GM19395 (cell line): ENCODE measurements around the gene STAG3.
A peak's percentile ranks its signal among the peaks of the same experiment; 100 is the strongest.
"Not testable (repeated sequence)": the region's sequence is repeated elsewhere in the genome, so short reads cannot be mapped to it uniquely, and the experiment has no call there.

Experiments
- ATAC-seq: cut with Tn5 transposase; IDR thresholded peaks from one replicate; pipeline ENCODE4 v1.9.1; 2021; ENCODE audit warnings: mild to moderate bottlenecking, moderate library complexity; ENCODE audit not compliant: unreplicated experiment

Gene STAG3

GRCh38 chr7:100177045-100178001 lies at the start of gene STAG3, which contains the start of gene GPC2:
STAG3 (plus strand) TSS chr7:100177918; CDS start chr7:100180557, 2,639 bp downstream.
GPC2 (minus strand) TSS chr7:100177381; CDS start chr7:100177199, 182 bp downstream.
- ATAC-seq, result peak; percentile 89

DNA sequence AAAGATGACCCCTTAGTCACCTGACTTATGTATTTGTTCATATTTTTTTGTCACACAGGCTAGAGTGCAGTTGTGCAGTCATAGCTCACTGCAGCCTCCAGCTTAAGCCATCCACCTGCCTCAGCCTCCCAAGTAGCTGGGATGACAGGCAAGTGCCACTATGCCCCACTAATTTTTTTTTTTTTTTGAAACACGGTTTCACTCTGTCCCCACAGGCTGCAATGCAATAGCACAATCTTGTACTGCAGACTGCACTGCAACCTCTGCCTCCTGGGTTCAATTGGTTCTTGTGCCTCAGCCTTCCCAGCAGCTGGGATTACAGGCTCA lies 49.1 kb upstream of the STAG3 start:
- no peak for ATAC-seq

DNA sequence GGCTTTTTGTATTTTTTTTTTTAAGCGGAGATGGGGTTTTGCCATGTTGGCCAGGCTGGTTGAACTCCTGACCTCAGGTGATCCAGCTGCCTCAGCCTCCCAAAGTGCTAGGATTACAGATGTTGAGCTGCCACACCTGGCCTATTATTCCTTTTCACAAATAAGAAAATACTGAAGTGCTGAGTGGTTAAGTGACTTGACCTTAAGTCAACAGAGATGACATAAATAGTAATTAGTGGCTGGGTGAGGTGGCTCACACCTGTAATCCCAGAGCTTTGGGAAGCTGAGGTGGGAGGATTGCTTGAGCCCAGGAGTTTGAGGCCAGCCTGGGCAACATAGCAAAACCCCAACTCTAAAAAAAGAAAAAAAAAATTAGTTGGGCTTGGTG lies 47.5 kb upstream of the STAG3 start:
- not testable (repeated sequence) for ATAC-seq

DNA sequence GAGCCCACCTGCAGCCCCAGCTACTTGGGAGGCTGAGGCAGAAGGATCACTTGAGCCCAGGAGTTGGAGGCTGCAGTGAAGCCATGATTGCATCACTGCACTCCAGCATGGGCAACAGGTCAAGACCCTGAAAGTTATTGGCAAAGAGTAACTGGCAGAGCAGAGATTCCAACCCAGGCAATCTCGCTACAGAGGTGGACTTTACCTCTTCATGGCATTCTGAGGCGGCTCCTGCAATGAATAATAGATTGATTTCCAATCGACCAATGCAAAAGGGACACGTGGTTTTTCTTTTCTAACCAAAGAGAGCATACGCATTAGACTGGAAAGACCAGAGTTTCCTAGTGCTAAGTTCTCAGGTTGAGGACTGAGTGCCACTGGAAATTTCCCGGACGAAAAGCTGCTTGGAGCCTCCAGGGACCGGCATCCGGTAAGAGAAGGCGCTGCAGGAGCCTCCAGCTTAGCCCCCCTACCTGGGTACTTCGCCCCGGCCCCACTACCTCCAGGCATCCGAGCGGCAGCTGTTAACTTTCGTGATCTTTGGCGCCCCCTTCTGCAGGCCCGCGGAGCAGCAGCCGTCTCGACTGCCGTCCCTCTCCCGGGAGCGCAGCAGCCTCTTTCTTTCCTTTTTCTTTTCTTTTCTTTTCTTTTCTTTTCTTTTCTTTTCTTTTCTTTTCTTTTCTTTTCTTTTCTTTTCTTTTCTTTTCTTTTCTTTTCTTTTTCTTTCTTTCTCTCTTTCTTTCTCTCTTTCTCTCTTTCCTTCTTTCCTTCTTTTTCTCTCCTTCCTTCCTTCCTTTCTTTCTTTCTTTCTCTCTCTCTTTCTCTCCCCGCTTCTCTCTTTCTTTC lies 46.9 kb upstream of the STAG3 start:
- no peak for ATAC-seq

DNA sequence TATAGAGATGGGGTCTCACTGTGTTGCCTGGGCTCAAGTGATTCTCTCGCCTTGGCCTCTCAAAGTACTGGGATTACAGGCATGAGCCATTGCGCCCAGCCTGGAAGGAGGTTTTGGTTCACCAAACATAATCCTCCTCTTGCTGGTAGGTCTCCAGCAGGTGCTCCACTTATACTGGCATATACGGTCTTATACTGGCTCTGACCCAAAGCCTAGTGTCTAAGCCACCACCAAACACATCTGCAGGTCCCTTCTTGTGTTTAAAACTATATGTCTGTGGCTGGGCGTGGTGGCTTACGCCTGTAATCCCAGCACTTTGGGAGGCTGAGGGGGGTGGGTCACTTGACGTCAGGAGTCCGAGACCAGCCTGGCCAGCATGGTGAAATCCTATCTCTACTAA lies 45.6 kb upstream of the STAG3 start:
- no peak for ATAC-seq

DNA sequence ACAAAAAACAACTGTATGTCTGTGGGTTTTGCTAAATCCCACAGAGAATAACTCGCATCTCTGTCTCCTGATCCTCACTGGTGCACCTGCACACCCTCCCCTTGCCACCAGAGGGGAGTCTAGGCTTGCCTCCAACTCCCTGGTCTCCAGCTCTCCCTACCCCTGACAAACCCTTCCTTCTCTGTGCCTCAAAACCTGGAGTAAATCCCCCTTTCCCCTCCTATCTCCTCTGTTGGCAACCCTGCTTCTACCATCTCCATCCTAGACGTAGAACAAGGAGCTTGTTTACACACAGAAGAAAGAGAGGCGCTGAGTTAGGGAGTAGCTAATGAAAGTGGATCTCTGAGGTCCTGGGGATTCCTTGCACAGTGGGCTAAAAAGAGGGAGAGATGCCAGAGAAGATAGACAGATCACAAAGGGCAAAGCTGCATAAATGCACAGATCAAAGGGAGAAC lies 45.0 kb upstream of the STAG3 start:
- ATAC-seq, result no peak

DNA sequence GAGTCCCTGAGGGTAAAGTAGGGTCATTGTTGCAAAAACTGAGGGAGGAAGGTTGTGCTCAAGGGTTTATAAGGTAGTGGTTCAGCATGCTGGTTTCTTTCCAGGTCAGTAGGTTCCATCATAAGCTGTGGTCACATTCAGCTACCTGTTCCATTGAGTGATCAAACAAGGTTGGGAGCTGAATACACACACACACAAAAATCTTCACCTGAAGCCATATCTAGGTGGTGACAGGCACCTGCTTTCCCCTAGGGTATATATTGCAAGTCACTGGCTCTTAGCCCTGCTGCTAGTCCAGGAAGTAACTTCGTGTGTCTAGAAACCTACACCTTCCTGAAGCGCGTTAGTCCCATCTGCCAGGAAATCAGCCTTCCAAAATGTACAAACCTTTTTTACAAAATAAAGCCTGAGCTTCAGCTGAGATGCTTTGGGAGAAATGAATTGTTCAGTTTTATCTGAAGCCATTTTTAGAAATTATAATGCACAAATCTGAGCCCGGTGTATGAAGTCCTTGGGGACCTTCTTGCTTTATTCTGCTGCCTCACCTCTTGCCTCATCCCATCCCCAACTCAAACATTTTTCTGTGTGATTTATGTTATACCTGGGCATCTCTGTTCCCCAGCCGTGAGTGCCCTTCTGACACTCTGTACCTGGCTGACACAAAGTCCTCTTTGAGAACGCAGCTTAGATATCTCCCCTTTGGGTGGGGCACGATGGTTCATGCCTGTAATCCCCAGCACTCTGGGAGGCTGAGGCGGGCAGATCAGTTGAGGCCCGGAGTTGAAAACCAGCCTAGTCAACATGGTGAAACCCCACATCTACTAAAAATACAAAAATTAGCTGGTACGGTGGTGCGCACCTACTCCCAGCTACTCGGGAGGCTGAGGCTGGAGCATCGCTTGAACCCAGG lies 39.6 kb upstream of the STAG3 start:
- ATAC-seq, result no peak

DNA sequence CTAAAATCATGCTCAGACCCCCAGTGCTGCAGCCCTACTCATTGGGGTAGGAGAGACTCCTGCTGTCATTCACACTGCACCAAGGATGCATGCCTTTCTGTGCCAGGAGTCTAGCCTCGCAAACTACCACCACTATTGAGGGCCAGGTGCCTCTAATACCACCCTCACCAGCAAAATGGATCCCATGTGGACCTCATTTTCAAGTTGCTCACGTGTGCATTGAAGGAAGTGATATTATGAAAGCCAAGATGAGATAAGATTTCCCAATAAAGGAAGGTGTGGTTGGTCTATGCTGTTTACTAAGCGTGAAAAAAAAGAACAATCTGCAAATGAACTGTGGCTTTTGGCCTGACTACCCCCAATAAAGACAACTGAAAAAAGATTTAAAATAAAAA lies 36.2 kb upstream of the STAG3 start:
- ATAC-seq, result no peak

GRCh38 chr7:100142461-100142860 lies 35.3 kb upstream of the STAG3 start:
- ATAC-seq, result no peak

- not testable (repeated sequence) for ATAC-seq
Observed at GRCh38 chr7:100146350-100146749, 31.4 kb upstream of the STAG3 start.

DNA sequence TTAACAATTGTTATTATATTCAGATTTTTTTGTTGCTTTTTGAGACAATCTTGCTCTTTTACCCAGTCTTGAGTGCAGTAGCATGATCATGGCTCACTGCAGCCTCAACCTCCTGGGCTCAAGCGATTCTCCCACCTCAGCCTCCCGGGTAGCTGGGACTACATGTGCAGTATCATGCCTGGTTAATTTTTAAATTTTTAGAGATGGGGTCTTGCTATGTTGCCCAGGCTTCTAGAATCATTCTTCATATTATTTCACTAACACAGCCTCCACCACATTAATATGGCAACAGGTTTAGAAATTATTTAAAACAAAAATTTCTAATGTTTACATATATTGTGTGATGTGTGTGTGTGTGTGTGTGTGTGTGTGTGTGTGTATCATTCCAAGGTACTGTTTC lies 30.4 kb upstream of the STAG3 start:
- ATAC-seq, result no peak

DNA sequence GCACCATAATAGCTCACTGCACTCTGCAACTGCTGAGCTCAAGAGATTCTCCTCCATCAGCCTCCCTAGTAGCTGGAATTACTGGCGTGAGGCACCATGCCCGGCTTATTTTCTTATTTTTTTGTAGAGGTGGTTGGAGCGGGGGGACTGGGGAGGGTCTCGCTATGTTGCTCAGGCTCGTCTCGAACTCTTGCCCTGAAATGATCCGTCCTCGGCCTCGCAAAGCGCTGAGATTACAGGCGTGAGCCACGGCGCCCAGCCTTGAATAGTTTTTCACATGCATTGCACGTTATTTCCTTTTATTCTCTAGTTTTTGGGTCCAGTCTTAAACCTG lies 29.5 kb upstream of the STAG3 start:
- peak; percentile 19 for ATAC-seq

DNA sequence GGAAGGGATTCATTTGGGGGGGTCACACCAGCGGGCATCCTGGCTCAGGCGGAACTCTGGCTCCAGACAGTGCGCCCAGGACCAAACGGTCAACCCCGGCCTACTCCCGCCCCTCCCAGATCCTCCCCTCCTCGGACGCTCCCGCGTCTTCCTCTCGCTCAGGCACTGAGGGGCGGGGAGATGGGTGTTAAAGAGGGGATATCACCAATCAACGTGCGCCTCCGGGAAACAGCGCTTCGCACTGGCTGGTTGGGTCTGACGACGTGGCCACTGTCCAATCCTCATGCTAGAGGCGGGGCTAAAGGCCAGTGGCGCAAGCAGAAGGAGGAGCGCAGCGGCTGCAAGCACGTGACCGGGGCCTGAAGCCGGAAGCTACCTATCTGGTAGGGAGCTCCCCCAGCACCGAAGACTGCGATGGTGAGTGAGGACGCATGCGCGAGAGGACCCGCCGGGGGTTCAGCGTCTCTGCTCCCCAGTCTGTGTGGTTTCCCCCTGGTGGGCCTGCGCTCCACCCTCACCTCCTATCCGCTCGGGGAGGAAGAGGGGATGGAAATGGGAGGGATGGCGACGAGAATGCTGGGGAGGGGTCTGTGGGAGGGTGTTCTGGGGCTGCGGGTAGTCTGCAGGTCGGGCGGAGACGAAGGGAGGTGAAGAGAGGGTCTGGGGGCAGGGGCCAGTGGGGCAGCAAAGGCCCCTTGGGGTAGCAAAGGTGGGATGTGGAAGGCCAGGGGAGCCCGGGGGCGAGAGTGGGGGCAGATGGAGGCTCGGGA lies 29.0 kb upstream of the STAG3 start, which contains the start of gene LAMTOR4:
TSS of gene LAMTOR4 (plus strand) at position 360 of the 770 bp plus-strand sequence. CDS start at position 415, 55 bp downstream.
- peak; percentile 98 for ATAC-seq

DNA sequence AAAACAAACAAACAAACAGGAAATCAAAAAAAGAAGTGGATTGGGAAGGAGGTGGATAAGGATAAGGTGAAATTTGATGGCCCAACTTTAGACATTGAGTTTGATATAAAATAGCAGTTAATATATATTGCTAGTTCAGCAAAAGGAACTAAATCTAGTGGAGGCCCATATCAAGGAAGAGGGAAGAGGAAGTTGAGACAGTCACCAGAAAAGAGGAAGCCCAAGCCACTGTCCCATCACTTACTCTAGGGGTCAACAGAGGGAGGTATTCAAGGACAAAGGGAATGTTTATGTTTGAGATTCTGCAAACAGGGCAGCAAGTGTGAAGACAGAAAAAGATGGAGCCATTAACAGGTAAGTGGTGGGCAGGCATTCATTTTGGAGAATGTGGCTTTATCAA lies 25.3 kb upstream of the STAG3 start:
- no peak for ATAC-seq

- ATAC-seq, result no peak
Observed at GRCh38 chr7:100152937-100153666, 24.6 kb upstream of the STAG3 start.

GRCh38 chr7:100153708-100154535 lies 23.8 kb upstream of the STAG3 start:
- no peak for ATAC-seq

GRCh38 chr7:100154651-100155491 lies 22.8 kb upstream of the STAG3 start:
- ATAC-seq, result no peak
